ENCODE data around the gene ARFIP1.

The ARFIP1 gene

DNA sequence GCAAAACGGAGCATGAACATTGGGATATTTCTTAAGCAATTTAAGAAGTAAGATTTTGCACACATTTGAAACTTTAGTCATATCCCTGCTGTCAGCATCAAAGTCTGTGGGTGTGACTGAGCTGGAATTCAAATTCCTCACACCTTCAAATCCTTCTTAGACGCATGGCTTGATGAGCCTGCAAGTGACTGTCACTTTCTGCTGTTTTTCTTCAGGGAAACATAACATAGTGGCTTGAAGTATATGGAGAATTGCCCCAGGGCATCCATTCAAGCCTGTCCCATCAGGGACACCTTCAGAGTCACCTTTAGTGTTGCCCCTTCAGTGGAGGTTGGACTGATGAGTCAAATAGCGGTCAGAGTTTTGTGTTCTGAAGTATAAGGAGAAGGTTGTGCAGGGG, 173.8 kb downstream of the ARFIP1 start:
- DNase-seq (ENCODE audit: low spot score), result no peak
- no CpG with 5 or more reads among the region's 3 CpGs for WGBS, 2 donors (ENCODE audit: extremely low coverage in 2 of 2, insufficient read length in 2 of 2, insufficient replicate concordance in 1 of 2)
- no peak overlapping the region for H2BK15ac ChIP-seq (ENCODE audit: low read length)

DNA sequence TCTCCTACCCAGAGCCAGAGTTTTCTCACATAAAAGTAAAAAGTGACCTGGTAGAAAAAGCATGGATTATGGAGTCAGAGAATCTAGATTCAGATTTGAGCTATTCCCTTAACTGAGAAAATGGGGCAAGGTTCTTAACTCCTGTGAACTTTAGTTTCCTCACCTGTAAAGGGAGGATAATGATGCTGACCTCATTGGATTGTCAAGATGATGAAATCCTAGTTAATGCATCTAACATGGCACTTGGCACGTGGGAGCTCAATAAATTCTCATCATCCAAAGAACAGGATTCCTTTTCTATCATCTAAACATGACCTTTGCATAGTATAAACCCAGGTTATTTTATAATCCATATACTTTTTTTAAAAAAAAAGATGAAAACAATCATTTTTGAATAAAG, 175.0 kb downstream of the ARFIP1 start:
- no peaks in the 10 kb centered on the region for H3K79me1 ChIP-seq (ENCODE audit: low read depth, low read length)
- H3K23ac ChIP-seq (ENCODE audit: low read depth, low read length, poor library complexity), result no peak overlapping the region
- no peak overlapping the region for H3K27ac ChIP-seq (replicated peaks; ENCODE audit: low read length)
- H2BK12ac ChIP-seq (ENCODE audit: low read length), result no peak overlapping the region
- H2BK15ac ChIP-seq (ENCODE audit: low read length), result no peak overlapping the region
- no peak overlapping the region for H4K8ac ChIP-seq (ENCODE audit: low read depth, low read length)
- H3K18ac ChIP-seq (ENCODE audit: low read length), result no peak overlapping the region
- no peak overlapping the region for H2BK5ac ChIP-seq (ENCODE audit: low read length)
- H3K9ac ChIP-seq (ENCODE audit: low read depth, low read length, poor library complexity), result no peak overlapping the region
- H3K4me3 ChIP-seq (ENCODE audit: low read length in 2 of 2), result no peak overlapping the region
- H2AFZ ChIP-seq (ENCODE audit: low read length), result no peak overlapping the region
- H3K4me1 ChIP-seq (ENCODE audit: control insufficient read depth in 2 of 2, insufficient read depth in 1 of 2, low read depth in 1 of 2, low read length in 2 of 2), result peaks cover 9 to 21% of the 10 kb centered on the region in 2 donors
- no peaks in the 10 kb centered on the region for H3K9me3 ChIP-seq (replicated peaks in 1 of 2; ENCODE audit: control insufficient read depth in 2 of 2, insufficient read depth in 1 of 2, low read depth in 1 of 2, low read length in 2 of 2)
- no peak overlapping the region for H2AK5ac ChIP-seq (ENCODE audit: low read depth, low read length)
- no peak overlapping the region for H3K4ac ChIP-seq (ENCODE audit: low read length)
- no peak overlapping the region for H2BK120ac ChIP-seq (ENCODE audit: low read depth, low read length)
- no peaks in the 10 kb centered on the region for H3K27me3 ChIP-seq (ENCODE audit: control insufficient read depth in 3 of 3, insufficient read depth in 3 of 3, low read depth in 1 of 3, low read length in 3 of 3)
- no peak overlapping the region for H3K4me2 ChIP-seq (ENCODE audit: insufficient read depth, low read length, poor library complexity, severe bottlenecking)
- no peak for DNase-seq (ENCODE audit: low spot score)
- no peaks in the 10 kb centered on the region for H3K36me3 ChIP-seq (replicated peaks in 1 of 2; ENCODE audit: control insufficient read depth in 2 of 2, insufficient read depth in 2 of 2, low read length in 2 of 2)
- WGBS, 2 donors (ENCODE audit: extremely low coverage in 2 of 2, insufficient read length in 2 of 2, insufficient replicate concordance in 1 of 2), result no CpG with 5 or more reads among the region's 1 CpG
- H3K14ac ChIP-seq (ENCODE audit: low read length), result no peak overlapping the region
- no peak overlapping the region for H4K91ac ChIP-seq (ENCODE audit: low read depth, low read length, poor library complexity)

More for the DNA sequence above, 173.8 kb downstream of the ARFIP1 start:
- H3K27me3 ChIP-seq (ENCODE audit: control insufficient read depth in 3 of 3, insufficient read depth in 3 of 3, low read depth in 1 of 3, low read length in 3 of 3), result no peaks in the 10 kb centered on the region
- H4K91ac ChIP-seq (ENCODE audit: low read depth, low read length, poor library complexity), result no peak overlapping the region
- H2BK120ac ChIP-seq (ENCODE audit: low read depth, low read length), result no peak overlapping the region
- H2AK5ac ChIP-seq (ENCODE audit: low read depth, low read length), result no peak overlapping the region
- H3K4me2 ChIP-seq (ENCODE audit: insufficient read depth, low read length, poor library complexity, severe bottlenecking), result no peak overlapping the region
- no peak overlapping the region for H2BK5ac ChIP-seq (ENCODE audit: low read length)
- no peak overlapping the region for H2BK12ac ChIP-seq (ENCODE audit: low read length)
- no peak overlapping the region for H3K4me3 ChIP-seq (ENCODE audit: low read length in 2 of 2)
- no peak overlapping the region for H2AFZ ChIP-seq (ENCODE audit: low read length)
- no peak overlapping the region for H4K8ac ChIP-seq (ENCODE audit: low read depth, low read length)
- H3K23ac ChIP-seq (ENCODE audit: low read depth, low read length, poor library complexity), result no peak overlapping the region
- H3K4ac ChIP-seq (ENCODE audit: low read length), result no peak overlapping the region
- H3K14ac ChIP-seq (ENCODE audit: low read length), result no peak overlapping the region
- H3K79me1 ChIP-seq (ENCODE audit: low read depth, low read length), result no peaks in the 10 kb centered on the region
- no peaks in the 10 kb centered on the region for H3K36me3 ChIP-seq (replicated peaks in 1 of 2; ENCODE audit: control insufficient read depth in 2 of 2, insufficient read depth in 2 of 2, low read length in 2 of 2)
- H3K9ac ChIP-seq (ENCODE audit: low read depth, low read length, poor library complexity), result no peak overlapping the region
- no peak overlapping the region for H3K27ac ChIP-seq (replicated peaks; ENCODE audit: low read length)
- H3K18ac ChIP-seq (ENCODE audit: low read length), result no peak overlapping the region
- no peaks in the 10 kb centered on the region for H3K9me3 ChIP-seq (replicated peaks in 1 of 2; ENCODE audit: control insufficient read depth in 2 of 2, insufficient read depth in 1 of 2, low read depth in 1 of 2, low read length in 2 of 2)
- peaks cover 11 to 21% of the 10 kb centered on the region in 2 donors for H3K4me1 ChIP-seq (ENCODE audit: control insufficient read depth in 2 of 2, insufficient read depth in 1 of 2, low read depth in 1 of 2, low read length in 2 of 2)

DNA sequence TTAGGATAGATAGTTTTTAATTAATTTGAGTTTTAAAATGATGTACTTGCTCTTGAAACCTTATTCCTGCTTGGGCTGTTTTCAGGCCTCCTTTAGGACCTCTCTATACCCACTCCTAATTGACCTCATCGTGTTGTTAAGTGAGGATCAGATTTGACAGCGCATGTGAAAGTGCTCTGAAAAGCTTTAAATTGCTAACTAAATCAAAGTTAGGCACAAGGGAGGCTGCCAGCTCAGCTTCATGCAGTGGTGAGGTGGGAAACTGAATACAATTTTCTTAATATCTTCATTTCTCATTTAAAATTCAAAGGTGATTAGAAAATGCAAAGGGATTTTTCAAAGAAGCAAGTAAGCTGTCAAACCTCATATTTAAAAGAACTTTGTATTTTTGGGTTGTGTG, 176.4 kb downstream of the ARFIP1 start:
- no peak overlapping the region for H3K4me3 ChIP-seq (ENCODE audit: low read length in 2 of 2)
- DNase-seq (ENCODE audit: low spot score), result no peak
- no peak overlapping the region for H3K27ac ChIP-seq (replicated peaks; ENCODE audit: low read length)

DNA sequence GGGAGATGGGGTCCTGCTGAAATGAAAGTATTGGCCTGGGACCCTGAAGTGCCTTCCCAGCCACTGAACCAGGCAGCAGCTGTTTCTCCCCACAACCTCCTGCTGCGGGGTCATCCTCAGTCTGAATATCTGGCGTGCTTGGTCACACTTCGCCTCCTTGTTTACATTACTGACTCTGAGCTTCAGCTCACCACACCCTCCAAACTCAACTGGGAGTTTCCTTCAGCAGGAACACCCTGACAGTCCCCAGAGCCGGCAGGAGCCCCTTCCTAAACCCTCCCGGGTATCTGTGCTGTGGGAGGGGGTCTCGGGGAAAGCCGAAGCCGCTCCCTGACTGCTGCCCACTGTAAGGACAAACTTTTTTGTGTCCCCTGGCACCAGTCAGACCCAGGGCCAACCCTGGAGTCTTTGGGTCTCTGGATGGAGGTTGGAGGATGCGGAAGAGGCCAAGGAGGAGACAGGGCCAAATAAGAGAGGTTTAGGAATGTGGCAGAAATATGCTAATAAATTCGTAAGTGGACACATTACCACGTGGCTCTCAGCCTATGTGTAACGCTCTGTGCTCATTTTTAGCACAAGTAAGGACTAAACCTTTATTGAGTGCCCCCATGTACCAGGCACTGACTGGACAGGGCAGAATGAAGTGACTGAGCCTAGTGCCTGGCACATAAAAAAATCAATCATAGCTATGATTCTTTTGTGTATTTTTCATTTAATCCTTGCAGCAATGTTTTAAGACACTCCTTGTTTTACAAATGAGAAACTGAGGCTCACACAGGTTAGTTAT, 177.1 kb downstream of the ARFIP1 start:
- Histone ChIP-seq H3K4ac (ENCODE audit: low read length) (no peak overlapping the region), H3K14ac (ENCODE audit: low read length) (no peak overlapping the region), H3K4me2 (ENCODE audit: insufficient read depth, low read length, poor library complexity, severe bottlenecking) (no peak overlapping the region), H3K9me3 (replicated peaks in 1 of 2; ENCODE audit: control insufficient read depth in 2 of 2, insufficient read depth in 1 of 2, low read depth in 1 of 2, low read length in 2 of 2) (no peaks in the 10 kb centered on the region), H2AK5ac (ENCODE audit: low read depth, low read length) (no peak overlapping the region), H4K8ac (ENCODE audit: low read depth, low read length) (no peak overlapping the region), H2BK15ac (ENCODE audit: low read length) (no peak overlapping the region), H4K91ac (ENCODE audit: low read depth, low read length, poor library complexity) (no peak overlapping the region), H3K18ac (ENCODE audit: low read length) (no peak overlapping the region), H2BK120ac (ENCODE audit: low read depth, low read length) (no peak overlapping the region), H3K4me3 (ENCODE audit: low read length in 2 of 2) (peak overlapping the region in 1 of 2 donors; percentile 36), H3K36me3 (replicated peaks in 1 of 2; ENCODE audit: control insufficient read depth in 2 of 2, insufficient read depth in 2 of 2, low read length in 2 of 2) (no peaks in the 10 kb centered on the region), H3K27me3 (ENCODE audit: control insufficient read depth in 3 of 3, insufficient read depth in 3 of 3, low read depth in 1 of 3, low read length in 3 of 3) (no peaks in the 10 kb centered on the region), H3K79me1 (ENCODE audit: low read depth, low read length) (no peaks in the 10 kb centered on the region), H2BK12ac (ENCODE audit: low read length) (no peak overlapping the region), H3K27ac (replicated peaks; ENCODE audit: low read length) (no peak overlapping the region), H2AFZ (ENCODE audit: low read length) (peak overlapping the region; percentile 18), H3K4me1 (ENCODE audit: control insufficient read depth in 2 of 2, insufficient read depth in 1 of 2, low read depth in 1 of 2, low read length in 2 of 2) (peaks cover 6 to 19% of the 10 kb centered on the region in 2 donors), H2BK5ac (ENCODE audit: low read length) (no peak overlapping the region), H3K23ac (ENCODE audit: low read depth, low read length, poor library complexity) (no peak overlapping the region), H3K9ac (ENCODE audit: low read depth, low read length, poor library complexity) (no peak overlapping the region)
- no peak for DNase-seq (ENCODE audit: low spot score)
- no CpG with 5 or more reads among the region's 12 CpGs for WGBS, 2 donors (ENCODE audit: extremely low coverage in 2 of 2, insufficient read length in 2 of 2, insufficient replicate concordance in 1 of 2)

More for the DNA sequence above, 176.4 kb downstream of the ARFIP1 start:
- Histone ChIP-seq H2BK12ac (ENCODE audit: low read length) (no peak overlapping the region), H2AFZ (ENCODE audit: low read length) (no peak overlapping the region), H3K4me2 (ENCODE audit: insufficient read depth, low read length, poor library complexity, severe bottlenecking) (no peak overlapping the region), H3K14ac (ENCODE audit: low read length) (no peak overlapping the region), H3K9ac (ENCODE audit: low read depth, low read length, poor library complexity) (no peak overlapping the region), H3K18ac (ENCODE audit: low read length) (no peak overlapping the region), H3K79me1 (ENCODE audit: low read depth, low read length) (no peaks in the 10 kb centered on the region), H2BK120ac (ENCODE audit: low read depth, low read length) (no peak overlapping the region), H3K27me3 (ENCODE audit: control insufficient read depth in 3 of 3, insufficient read depth in 3 of 3, low read depth in 1 of 3, low read length in 3 of 3) (no peaks in the 10 kb centered on the region), H2BK15ac (ENCODE audit: low read length) (no peak overlapping the region), H3K23ac (ENCODE audit: low read depth, low read length, poor library complexity) (no peak overlapping the region), H2BK5ac (ENCODE audit: low read length) (no peak overlapping the region), H3K4ac (ENCODE audit: low read length) (no peak overlapping the region), H2AK5ac (ENCODE audit: low read depth, low read length) (no peak overlapping the region), H3K4me1 (ENCODE audit: control insufficient read depth in 2 of 2, insufficient read depth in 1 of 2, low read depth in 1 of 2, low read length in 2 of 2) (peaks cover 6 to 22% of the 10 kb centered on the region in 2 donors), H4K91ac (ENCODE audit: low read depth, low read length, poor library complexity) (no peak overlapping the region), H3K9me3 (replicated peaks in 1 of 2; ENCODE audit: control insufficient read depth in 2 of 2, insufficient read depth in 1 of 2, low read depth in 1 of 2, low read length in 2 of 2) (no peaks in the 10 kb centered on the region), H3K36me3 (replicated peaks in 1 of 2; ENCODE audit: control insufficient read depth in 2 of 2, insufficient read depth in 2 of 2, low read length in 2 of 2) (no peaks in the 10 kb centered on the region), H4K8ac (ENCODE audit: low read depth, low read length) (no peak overlapping the region)
- no CpG with 5 or more reads among the region's 2 CpGs for WGBS, 2 donors (ENCODE audit: extremely low coverage in 2 of 2, insufficient read length in 2 of 2, insufficient replicate concordance in 1 of 2)

Data from neuronal stem cell (in vitro differentiated cells).